PC-9 (cell line): ENCODE measurements around the gene BCL2L11.

Experiments used
- EZH2 ChIP-seq: fragments of 200-600 bp; sonication (generic); IDR thresholded peaks from 2 replicates; pipeline ENCODE4 v1.8.0; 2017; ENCODE audit warnings: antibody characterized with exemption, low read depth
- TF ChIP-seq, protein P1 (sequence below): fragments of 200-600 bp; sonication (generic); conservative IDR thresholded peaks from 2 replicates; pipeline ENCODE4 v1.6.1; 2017; ENCODE audit warnings: mixed run types, antibody characterized with exemption, mild to moderate bottlenecking, moderate library complexity

DNA sequence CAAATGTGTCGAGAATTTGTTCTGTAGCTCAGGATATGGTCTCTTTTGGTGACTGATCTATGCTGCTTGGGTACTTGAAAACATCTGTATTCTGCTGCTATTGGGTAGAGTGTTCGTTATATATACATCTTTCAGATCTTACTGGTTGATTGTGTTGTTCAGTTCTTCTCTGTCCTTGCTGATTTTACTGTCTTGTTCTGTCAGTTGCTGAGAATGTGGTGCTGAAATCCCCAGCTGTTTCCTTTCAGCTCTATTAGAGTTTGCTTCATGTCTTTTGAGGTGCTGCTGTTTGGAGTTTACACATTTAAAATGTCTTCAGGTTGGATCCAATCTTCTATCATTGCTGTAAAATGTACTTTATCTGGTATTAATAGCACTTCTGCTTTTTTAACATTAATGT lies 12.9 kb downstream of the BCL2L11 start:
- TF ChIP-seq, protein P1, sequence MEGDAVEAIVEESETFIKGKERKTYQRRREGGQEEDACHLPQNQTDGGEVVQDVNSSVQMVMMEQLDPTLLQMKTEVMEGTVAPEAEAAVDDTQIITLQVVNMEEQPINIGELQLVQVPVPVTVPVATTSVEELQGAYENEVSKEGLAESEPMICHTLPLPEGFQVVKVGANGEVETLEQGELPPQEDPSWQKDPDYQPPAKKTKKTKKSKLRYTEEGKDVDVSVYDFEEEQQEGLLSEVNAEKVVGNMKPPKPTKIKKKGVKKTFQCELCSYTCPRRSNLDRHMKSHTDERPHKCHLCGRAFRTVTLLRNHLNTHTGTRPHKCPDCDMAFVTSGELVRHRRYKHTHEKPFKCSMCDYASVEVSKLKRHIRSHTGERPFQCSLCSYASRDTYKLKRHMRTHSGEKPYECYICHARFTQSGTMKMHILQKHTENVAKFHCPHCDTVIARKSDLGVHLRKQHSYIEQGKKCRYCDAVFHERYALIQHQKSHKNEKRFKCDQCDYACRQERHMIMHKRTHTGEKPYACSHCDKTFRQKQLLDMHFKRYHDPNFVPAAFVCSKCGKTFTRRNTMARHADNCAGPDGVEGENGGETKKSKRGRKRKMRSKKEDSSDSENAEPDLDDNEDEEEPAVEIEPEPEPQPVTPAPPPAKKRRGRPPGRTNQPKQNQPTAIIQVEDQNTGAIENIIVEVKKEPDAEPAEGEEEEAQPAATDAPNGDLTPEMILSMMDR = no peak
- no peak for TF ChIP-seq EZH2
